CD4-positive, CD25-positive, alpha-beta regulatory T cell (primary cell): ENCODE results near the gene AFAP1L2. TPM values are rescaled to one million over a fixed set of nuclear protein-coding genes. Genes with fewer than 3 reads are reported as not detected.
A peak's percentile ranks its signal among the peaks of the same experiment; 100 is the strongest.
"Not testable (repeated sequence)": the region's sequence is repeated elsewhere in the genome, so short reads cannot be mapped to it uniquely, and the experiment has no call there.

Experiments used
- ATAC-seq, 2 donors: fragments of 150-1000 bp; cut with Tn5 transposase; one replicate each; pipeline ENCODE4 v1.10.0; 2021; ENCODE audit warnings: low read depth in 2 of 2, moderate number of reproducible peaks in 2 of 2, moderate library complexity in 1 of 2
- DNase-seq, 3 donors: peaks; one replicate each; pipeline versions ENCODE4 v3.0.0 to v3.0.0-alpha.2; 2012 to 2022; ENCODE audit warnings: mixed read lengths in 1 of 3
- H3K27ac ChIP-seq: one replicate; pipeline ENCODE4 v1.7.0; 2013; ENCODE audit warnings: mild to moderate bottlenecking, low read length; ENCODE audit not compliant: insufficient read depth, poor library complexity, severe bottlenecking
- H3K27me3 ChIP-seq: one replicate; pipeline ENCODE4 v1.7.0; 2013; ENCODE audit warnings: low read length; ENCODE audit not compliant: control insufficient read depth, insufficient read depth
- H3K36me3 ChIP-seq: one replicate; pipeline ENCODE4 v1.7.0; 2013; ENCODE audit warnings: mild to moderate bottlenecking, low read length, moderate library complexity; ENCODE audit not compliant: control insufficient read depth, insufficient read depth
- H3K4me1 ChIP-seq: 2 replicates; pipeline ENCODE4 v1.7.0; 2013; ENCODE audit warnings: mild to moderate bottlenecking, low read length; ENCODE audit not compliant: insufficient read depth, control insufficient read depth, poor library complexity, severe bottlenecking
- H3K4me3 ChIP-seq: one replicate; pipeline ENCODE4 v1.7.0; 2013; ENCODE audit warnings: low read depth, mild to moderate bottlenecking, low read length, moderate library complexity
- H3K9me3 ChIP-seq, 2 experiments: 1 replicate in 1 of 2; 2 replicates in 1 of 2; pipeline ENCODE4 v1.7.0; 2013; ENCODE audit warnings: low read length in 2 of 2, mild to moderate bottlenecking in 1 of 2, moderate library complexity in 1 of 2; ENCODE audit not compliant: control insufficient read depth in 2 of 2
- H3K27ac Mint-ChIP-seq, 3 donors: one replicate each; pipeline ENCODE4 v1.8.0; 2020 to 2022; ENCODE audit warnings: mild to moderate bottlenecking in 3 of 3, mixed read lengths in 3 of 3, moderate library complexity in 2 of 3
- H3K27me3 Mint-ChIP-seq: one replicate; pipeline ENCODE4 v1.8.0; 2022; ENCODE audit warnings: mild to moderate bottlenecking, mixed read lengths
- H3K36me3 Mint-ChIP-seq: one replicate; pipeline ENCODE4 v1.8.0; 2020; ENCODE audit warnings: mixed read lengths
- H3K4me1 Mint-ChIP-seq, 4 donors: one replicate each; pipeline ENCODE4 v1.8.0; 2020 to 2022; ENCODE audit warnings: mixed read lengths in 4 of 4, mild to moderate bottlenecking in 1 of 4
- H3K4me3 Mint-ChIP-seq, 4 donors: one replicate each; pipeline ENCODE4 v1.8.0; 2020 to 2022; ENCODE audit warnings: mild to moderate bottlenecking in 4 of 4, mixed read lengths in 4 of 4, moderate library complexity in 3 of 4
- H3K9me3 Mint-ChIP-seq, 7 donors: one replicate each; pipeline ENCODE4 v1.8.0; 2020 to 2022; ENCODE audit warnings: mixed read lengths in 7 of 7, mild to moderate bottlenecking in 3 of 7, moderate library complexity in 2 of 7
- polyA plus RNA-seq, 4 donors: library from polyadenylated mRNA; unstranded; fragments of 300-500 nt; fragmentation: Illumina TruSeq; gene quantifications; one replicate each; pipeline ENCODE4 v1.2.3, GENCODE V29; 2021
- total RNA-seq: library from RNA; stranded (reverse); gene quantifications from one replicate; pipeline ENCODE4 v1.2.3, GENCODE V29; 2022

Gene AFAP1L2
- total and polyA plus RNA-seq, 5 donors from 2014 or later, result 1.1 to 4.6 (median 3.0) TPM

DNA sequence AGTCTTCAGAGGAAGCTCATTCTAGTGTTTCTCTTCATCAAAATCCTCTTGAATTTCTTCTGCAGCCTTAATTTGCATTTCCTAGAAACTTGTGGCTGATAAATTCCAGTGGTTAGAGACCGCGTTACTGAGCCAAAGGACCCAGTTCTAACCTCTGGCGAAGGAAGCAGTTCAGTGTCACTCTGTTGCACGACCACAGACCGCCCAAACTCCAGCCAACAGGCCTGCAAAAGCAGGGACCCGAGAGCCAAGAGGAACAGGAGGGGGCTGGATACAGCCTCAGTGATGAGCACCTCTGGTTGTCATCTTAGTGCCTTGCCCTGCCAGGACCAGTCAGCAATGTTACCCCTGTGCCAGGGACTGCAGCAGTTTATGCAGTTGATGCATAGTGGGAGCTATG, 70.0 kb downstream of the AFAP1L2 start:
- Histone ChIP-seq H3K36me3 (no peaks in the 10 kb centered on the region), H3K27ac (no peak overlapping the region), H3K9me3 (no peaks in the 10 kb centered on the region), H3K4me3 (no peak overlapping the region), H3K27me3 (no peaks in the 10 kb centered on the region), H3K4me1 (no peaks in the 10 kb centered on the region)
- H3K4me3 Mint-ChIP-seq, result no peak overlapping the region
- H3K27ac Mint-ChIP-seq, result no peak overlapping the region
- no peaks in the 10 kb centered on the region for H3K9me3 Mint-ChIP-seq
- DNase-seq, result peak in 1 of 3 donors; percentile 3
- ATAC-seq, result no peak
- peaks cover 0 to 7% (median 2%) of the 10 kb centered on the region in 4 donors for H3K4me1 Mint-ChIP-seq
- no peaks in the 10 kb centered on the region for H3K27me3 Mint-ChIP-seq
- H3K36me3 Mint-ChIP-seq, result no peaks in the 10 kb centered on the region

DNA sequence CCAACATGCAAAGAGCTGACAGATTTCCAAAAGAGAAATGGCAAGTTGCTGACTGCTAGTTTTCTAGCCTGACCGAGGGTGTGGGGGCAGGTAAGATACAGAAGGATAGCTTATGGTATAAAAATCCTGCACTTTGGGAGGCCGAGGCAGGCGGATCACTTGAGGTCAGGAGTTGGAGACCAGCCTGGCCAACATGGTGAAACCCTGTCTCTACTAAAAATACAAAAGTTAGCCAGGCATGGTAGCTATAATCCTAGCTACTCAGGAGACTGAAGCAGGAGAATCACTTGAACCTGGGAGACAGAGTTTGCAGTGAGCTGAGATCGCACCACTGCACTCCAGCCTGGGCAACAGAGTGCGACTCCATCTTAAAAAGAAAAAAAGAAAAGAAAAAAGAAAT, 70.9 kb downstream of the AFAP1L2 start:
- ATAC-seq, result not testable (repeated sequence)

DNA sequence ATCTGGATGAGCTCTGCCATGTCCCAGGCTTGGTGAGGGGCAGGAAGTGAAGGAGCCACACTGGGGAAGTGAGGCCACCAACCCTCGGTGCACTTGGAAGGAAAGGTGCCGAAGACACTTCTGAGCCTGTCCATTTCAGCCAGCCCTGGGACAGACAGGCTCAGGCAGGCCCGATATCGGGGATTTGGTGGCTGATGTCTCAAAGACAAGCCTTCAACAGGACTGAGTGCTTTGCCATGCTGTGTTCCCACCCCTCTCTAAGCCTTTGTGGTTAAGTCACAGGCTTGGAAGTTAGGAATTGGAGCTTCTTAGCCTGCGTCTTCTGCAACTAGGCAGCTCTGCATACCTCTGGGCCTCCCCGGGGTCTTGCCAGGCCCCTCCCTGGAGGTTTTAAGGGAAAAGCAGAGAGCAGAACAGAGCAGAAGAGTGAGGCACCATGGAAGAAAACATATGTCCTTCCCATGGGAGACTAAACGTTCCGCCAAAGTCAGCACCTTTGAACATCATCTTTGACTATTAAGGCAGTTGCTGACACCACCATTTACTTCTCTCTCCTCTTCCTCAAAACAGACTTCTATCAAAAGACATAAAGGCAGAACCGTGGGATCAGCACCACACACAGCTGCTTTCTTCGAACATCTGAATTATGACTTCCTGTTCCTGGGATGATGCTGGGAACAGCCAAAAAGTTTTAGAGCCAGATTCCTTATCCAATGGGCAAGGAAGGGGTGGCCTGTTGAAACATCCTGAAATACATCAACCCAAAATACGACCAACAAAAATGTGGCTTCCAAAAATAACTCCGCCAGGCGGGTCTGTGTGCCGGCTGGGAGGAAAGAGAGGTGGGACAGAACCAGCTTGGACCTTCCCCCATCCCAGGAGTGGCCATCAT, 71.8 kb downstream of the AFAP1L2 start:
- peaks cover 0 to 7% (median 2%) of the 10 kb centered on the region in 4 donors for H3K4me1 Mint-ChIP-seq
- H3K36me3 Mint-ChIP-seq, result no peaks in the 10 kb centered on the region
- H3K36me3 ChIP-seq, result no peaks in the 10 kb centered on the region
- DNase-seq (no peak), ATAC-seq (no peak)
- no peak overlapping the region for H3K4me3 Mint-ChIP-seq
- no peak overlapping the region for H3K27ac Mint-ChIP-seq
- no peaks in the 10 kb centered on the region for H3K9me3 ChIP-seq
- H3K4me3 ChIP-seq, result no peak overlapping the region
- H3K4me1 ChIP-seq, result no peaks in the 10 kb centered on the region
- H3K27ac ChIP-seq, result no peak overlapping the region
- H3K27me3 ChIP-seq, result no peaks in the 10 kb centered on the region
- H3K27me3 Mint-ChIP-seq, result no peaks in the 10 kb centered on the region
- no peaks in the 10 kb centered on the region for H3K9me3 Mint-ChIP-seq

More for the DNA sequence above, 70.9 kb downstream of the AFAP1L2 start:
- not testable (repeated sequence) for H3K9me3 ChIP-seq, H3K27ac ChIP-seq, H3K36me3 Mint-ChIP-seq, H3K36me3 ChIP-seq, H3K27ac Mint-ChIP-seq, H3K4me3 Mint-ChIP-seq, H3K4me3 ChIP-seq, H3K27me3 Mint-ChIP-seq, DNase-seq, H3K9me3 Mint-ChIP-seq, H3K27me3 ChIP-seq, H3K4me1 ChIP-seq, H3K4me1 Mint-ChIP-seq

DNA sequence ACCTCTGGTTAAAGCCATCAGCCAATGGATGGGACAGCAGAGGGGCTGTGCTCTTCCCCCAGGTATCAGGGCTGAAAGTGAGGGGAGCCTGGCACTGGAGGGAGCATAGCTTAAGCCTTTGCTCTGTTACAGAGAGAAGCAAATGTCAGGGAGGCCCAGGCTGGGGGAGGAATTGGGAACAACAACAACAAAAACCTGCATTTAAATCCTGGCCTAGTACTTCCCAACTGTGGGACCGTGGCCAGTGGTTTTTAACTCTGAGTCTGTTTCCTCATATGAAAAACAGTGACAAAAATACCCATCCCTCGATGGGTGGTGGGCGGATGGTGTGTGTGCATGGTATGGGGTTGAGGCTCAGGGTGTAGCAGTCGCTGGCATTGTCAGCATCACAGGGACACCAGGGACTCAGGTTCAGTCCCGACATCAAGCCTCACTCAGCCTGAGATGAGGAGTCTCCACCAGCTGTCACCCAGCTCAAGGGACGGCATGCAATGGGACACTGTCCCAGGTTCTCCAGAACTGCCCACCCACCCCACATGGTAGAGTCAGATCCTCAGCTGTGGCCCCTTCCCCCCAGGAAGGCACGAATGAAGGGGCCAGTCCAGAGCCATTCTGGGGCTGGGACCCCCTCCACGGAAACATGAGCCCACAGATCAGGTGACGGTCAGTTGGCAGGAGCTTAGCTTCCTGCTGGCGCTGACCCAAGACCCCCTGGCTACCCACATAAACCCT, 74.5 kb downstream of the AFAP1L2 start:
- no peaks in the 10 kb centered on the region for H3K36me3 ChIP-seq
- no peaks in the 10 kb centered on the region for H3K4me1 Mint-ChIP-seq
- DNase-seq (no peak), ATAC-seq (no peak)
- H3K27ac ChIP-seq, result no peak overlapping the region
- no peak overlapping the region for H3K4me3 ChIP-seq
- no peaks in the 10 kb centered on the region for H3K9me3 Mint-ChIP-seq
- H3K4me3 Mint-ChIP-seq, result no peak overlapping the region
- H3K27me3 ChIP-seq, result no peaks in the 10 kb centered on the region
- no peaks in the 10 kb centered on the region for H3K9me3 ChIP-seq
- no peaks in the 10 kb centered on the region for H3K36me3 Mint-ChIP-seq
- H3K27me3 Mint-ChIP-seq, result no peaks in the 10 kb centered on the region
- no peaks in the 10 kb centered on the region for H3K4me1 ChIP-seq
- no peak overlapping the region for H3K27ac Mint-ChIP-seq

DNA sequence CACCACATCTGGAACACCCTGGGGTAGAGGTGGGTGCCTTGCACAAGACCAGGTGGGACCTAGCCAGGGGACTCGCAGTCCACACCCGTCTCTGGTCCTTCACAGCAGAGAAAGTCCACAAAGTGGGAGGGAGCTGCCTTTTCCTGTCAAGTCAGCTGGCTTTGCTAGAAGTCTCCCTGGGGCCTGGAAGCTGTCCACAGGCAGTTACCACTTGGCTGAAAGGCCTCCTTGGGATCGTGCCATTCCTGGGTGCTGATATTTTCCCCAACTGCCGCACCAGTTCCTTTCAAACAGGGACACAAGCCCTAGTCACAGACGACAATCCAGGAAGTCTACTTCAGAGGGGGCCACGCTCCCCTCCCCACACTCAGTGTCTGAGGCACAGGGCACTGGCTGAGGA, 75.4 kb downstream of the AFAP1L2 start:
- H3K36me3 Mint-ChIP-seq, result no peaks in the 10 kb centered on the region
- no peaks in the 10 kb centered on the region for H3K9me3 ChIP-seq
- H3K27me3 ChIP-seq, result no peaks in the 10 kb centered on the region
- H3K9me3 Mint-ChIP-seq, result no peaks in the 10 kb centered on the region
- DNase-seq (no peak), ATAC-seq (no peak)
- H3K4me3 ChIP-seq, result no peak overlapping the region
- H3K4me3 Mint-ChIP-seq, result no peak overlapping the region
- no peaks in the 10 kb centered on the region for H3K4me1 ChIP-seq
- no peaks in the 10 kb centered on the region for H3K27me3 Mint-ChIP-seq
- no peaks in the 10 kb centered on the region for H3K36me3 ChIP-seq
- no peak overlapping the region for H3K27ac Mint-ChIP-seq
- no peak overlapping the region for H3K27ac ChIP-seq
- no peaks in the 10 kb centered on the region for H3K4me1 Mint-ChIP-seq

DNA sequence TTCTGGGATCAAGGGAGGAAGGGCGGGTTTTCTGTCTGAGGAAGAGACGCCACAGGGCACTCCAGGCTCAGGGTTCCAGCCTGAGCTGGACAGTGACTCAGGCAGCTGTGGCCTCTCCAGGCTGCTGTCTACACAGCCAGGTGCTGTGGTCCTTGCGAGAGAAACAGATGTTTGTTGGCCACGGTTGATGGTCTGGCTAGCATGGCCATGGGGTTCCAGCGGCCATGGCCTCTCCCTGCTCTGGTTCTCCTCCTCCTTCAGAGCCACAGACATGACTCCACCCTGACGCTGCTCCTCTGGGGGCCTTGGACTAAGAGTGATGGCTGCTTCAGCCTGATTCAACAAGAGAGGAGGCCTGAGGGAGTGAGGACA, 75.9 kb downstream of the AFAP1L2 start:
- no peak for ATAC-seq
- Mint-ChIP-seq H3K27me3 (no peaks in the 10 kb centered on the region), H3K27ac (no peak overlapping the region)

DNA sequence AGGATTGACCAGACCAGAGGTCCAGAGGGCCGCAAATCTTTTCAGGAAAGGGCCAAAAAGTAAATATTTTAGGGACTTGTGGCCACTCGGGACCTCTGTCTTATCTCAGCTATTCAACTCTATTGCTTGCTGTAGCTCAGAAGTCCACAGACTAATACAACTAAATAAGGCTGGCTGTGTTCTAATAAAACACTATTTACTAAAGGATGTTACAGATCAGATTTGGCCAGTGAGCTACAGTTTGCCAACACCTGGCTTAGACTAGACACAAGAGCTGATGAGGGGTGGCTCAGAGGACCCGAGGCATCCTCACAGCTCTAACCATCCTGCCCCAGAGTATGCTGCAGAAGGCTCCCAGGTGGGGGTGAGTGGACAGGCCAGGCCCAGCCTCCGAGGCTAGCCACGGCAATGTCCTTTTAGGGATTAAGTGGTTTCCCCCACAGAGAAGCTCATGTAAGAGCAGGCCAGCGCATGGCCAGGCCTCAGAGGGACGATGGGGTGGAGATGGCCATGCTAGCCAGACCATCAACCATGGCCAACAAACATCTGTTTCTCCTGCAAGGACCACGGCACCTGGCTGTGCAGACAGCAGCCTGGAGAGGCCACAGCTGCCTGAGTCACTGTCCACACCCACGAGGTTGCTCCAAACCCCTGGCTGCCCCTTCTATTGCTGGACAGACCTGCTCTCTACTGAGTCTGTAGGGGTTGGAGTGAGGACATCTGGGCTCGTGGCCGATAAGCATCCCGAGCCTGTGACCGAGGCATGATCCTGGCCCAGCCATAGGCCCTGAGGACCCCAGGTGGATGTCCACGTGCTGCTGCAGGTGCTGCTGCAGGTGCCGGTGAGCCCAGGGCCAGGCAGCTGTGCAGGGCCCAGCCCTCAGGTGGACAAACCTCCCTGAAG, 76.5 kb downstream of the AFAP1L2 start:
- Mint-ChIP-seq H3K9me3 (no peaks in the 10 kb centered on the region), H3K27me3 (peaks cover 2% of the 10 kb centered on the region), H3K4me1 (no peaks in the 10 kb centered on the region), H3K36me3 (no peaks in the 10 kb centered on the region), H3K4me3 (no peak overlapping the region), H3K27ac (no peak overlapping the region)
- Histone ChIP-seq H3K4me3 (no peak overlapping the region), H3K4me1 (no peaks in the 10 kb centered on the region), H3K27me3 (no peaks in the 10 kb centered on the region), H3K36me3 (no peaks in the 10 kb centered on the region), H3K9me3 (no peaks in the 10 kb centered on the region), H3K27ac (no peak overlapping the region)
- no peak for ATAC-seq
- no peak for DNase-seq

More for the DNA sequence above, 75.9 kb downstream of the AFAP1L2 start:
- Mint-ChIP-seq H3K4me3 (no peak overlapping the region), H3K9me3 (no peaks in the 10 kb centered on the region), H3K36me3 (no peaks in the 10 kb centered on the region), H3K4me1 (no peaks in the 10 kb centered on the region)
- no peaks in the 10 kb centered on the region for H3K9me3 ChIP-seq
- no peak for DNase-seq
- no peaks in the 10 kb centered on the region for H3K27me3 ChIP-seq
- no peak overlapping the region for H3K27ac ChIP-seq
- no peaks in the 10 kb centered on the region for H3K36me3 ChIP-seq
- H3K4me1 ChIP-seq, result no peaks in the 10 kb centered on the region
- no peak overlapping the region for H3K4me3 ChIP-seq
